Vagina (tissue), 2 donors: ENCODE measurements around the gene SLC17A9. TPM values are rescaled to one million over a fixed set of nuclear protein-coding genes. Genes with fewer than 3 reads are reported as not detected.
"Not testable (repeated sequence)": the region's sequence is repeated elsewhere in the genome, so short reads cannot be mapped to it uniquely, and the experiment has no call there.

Experiments
- DNase-seq, 2 donors: peaks; one replicate each; pipeline ENCODE4 v3.0.0-alpha.2; 2017; ENCODE audit errors: extremely low spot score in 2 of 2
- H3K27ac ChIP-seq: fragments of 200-600 bp; sonication (generic); one replicate; pipeline ENCODE4 v1.5.1; 2019
- H3K27me3 ChIP-seq: fragments of 200-600 bp; sonication (generic); one replicate; pipeline ENCODE4 v1.5.1; 2019
- H3K36me3 ChIP-seq, 2 donors: fragments of 200-600 bp; sonication (generic); one replicate each; pipeline ENCODE4 v1.5.1; 2017 to 2019
- H3K4me1 ChIP-seq: fragments of 200-600 bp; sonication (generic); one replicate; pipeline ENCODE4 v1.5.1; 2019
- H3K4me3 ChIP-seq, 2 donors: fragments of 200-600 bp; sonication (generic); 1 replicate in 1 of 2; 2 replicates in 1 of 2; pipeline ENCODE4 v1.5.1; 2016 to 2019
- H3K9me3 ChIP-seq: fragments of 200-600 bp; sonication (generic); one replicate; pipeline ENCODE4 v1.5.1; 2019
- POLR2A ChIP-seq, 2 donors: fragments of 450-650 bp; IDR thresholded peaks; one replicate each; pipeline ENCODE4 v1.6.1; 2017; ENCODE audit warnings: antibody characterized with exemption in 2 of 2, mild to moderate bottlenecking in 2 of 2, moderate library complexity in 2 of 2
- POLR2AphosphoS5 ChIP-seq, 2 donors: sonication (generic); formaldehyde crosslinking; IDR thresholded peaks; one replicate each; pipeline ENCODE4 v1.9.0; 2017; ENCODE audit warnings: antibody characterized with exemption in 2 of 2, mild to moderate bottlenecking in 2 of 2, low read depth in 1 of 2; ENCODE audit not compliant: insufficient read depth in 1 of 2
- intact Hi-C: fragments of 100-400 bp; cut with DNase I; formaldehyde crosslinking; loops from one replicate; pipeline ENCODE4 v1.15.1; 2023
- total RNA-seq: library from RNA; depleted of rRNA; stranded (reverse); fragments of >200 nt; gene quantifications from one replicate; pipeline ENCODE4 v1.2.3, GENCODE V29; 2016
- TF ChIP-seq, protein P1 (sequence below), 3 experiments: fragments of 450-650 bp in 2 of 3; fragments of 200-600 bp in 1 of 3; sonication (generic) in 1 of 3; IDR thresholded peaks; one replicate each; pipeline ENCODE4 v1.5.1; 2017 to 2019; ENCODE audit warnings: antibody characterized with exemption in 3 of 3, mild to moderate bottlenecking in 2 of 3, moderate library complexity in 2 of 3

The SLC17A9 gene
- total RNA-seq, 1 donor from 2014 or later, result 2.5 TPM

DNA sequence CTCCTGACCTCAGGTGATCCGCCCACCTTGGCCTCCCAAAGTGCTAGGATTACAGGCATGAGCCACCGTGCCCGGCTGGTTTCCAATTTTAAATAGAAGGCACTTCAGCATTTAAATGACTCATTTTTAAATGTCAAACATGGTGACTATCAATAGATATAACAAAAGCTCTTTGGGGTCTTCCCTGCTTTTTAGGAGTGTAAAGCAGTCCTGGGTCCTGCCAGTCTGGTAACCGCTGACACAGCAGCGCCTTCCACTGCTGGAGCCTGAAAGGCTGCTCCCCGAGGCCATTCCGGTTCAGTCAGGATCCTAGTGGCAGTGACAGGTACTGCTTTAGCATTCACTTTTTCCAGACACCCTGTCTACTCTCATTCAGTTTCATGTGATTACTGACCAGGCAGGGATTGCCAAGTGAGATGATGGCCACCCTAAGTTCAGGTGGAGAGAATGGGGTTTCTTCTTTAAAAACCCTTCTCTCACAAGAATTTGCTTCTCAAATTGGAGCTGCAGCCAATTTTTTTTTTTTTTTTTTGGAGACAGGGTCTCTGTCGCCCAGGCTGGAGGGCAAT lies 31.3 kb upstream of the SLC17A9 start:
- H3K4me3 ChIP-seq, result no peak overlapping the region
- DNase-seq, result no peak
- intact Hi-C loops, result no loop called here
- TF ChIP-seq POLR2AphosphoS5 (IDR thresholded peaks at IDR 0.05; ENCODE audit: insufficient read depth in 1 of 2, low read depth in 1 of 2), result peak in 1 of 2 donors; percentile 45
- TF ChIP-seq, protein P1, sequence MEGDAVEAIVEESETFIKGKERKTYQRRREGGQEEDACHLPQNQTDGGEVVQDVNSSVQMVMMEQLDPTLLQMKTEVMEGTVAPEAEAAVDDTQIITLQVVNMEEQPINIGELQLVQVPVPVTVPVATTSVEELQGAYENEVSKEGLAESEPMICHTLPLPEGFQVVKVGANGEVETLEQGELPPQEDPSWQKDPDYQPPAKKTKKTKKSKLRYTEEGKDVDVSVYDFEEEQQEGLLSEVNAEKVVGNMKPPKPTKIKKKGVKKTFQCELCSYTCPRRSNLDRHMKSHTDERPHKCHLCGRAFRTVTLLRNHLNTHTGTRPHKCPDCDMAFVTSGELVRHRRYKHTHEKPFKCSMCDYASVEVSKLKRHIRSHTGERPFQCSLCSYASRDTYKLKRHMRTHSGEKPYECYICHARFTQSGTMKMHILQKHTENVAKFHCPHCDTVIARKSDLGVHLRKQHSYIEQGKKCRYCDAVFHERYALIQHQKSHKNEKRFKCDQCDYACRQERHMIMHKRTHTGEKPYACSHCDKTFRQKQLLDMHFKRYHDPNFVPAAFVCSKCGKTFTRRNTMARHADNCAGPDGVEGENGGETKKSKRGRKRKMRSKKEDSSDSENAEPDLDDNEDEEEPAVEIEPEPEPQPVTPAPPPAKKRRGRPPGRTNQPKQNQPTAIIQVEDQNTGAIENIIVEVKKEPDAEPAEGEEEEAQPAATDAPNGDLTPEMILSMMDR (IDR thresholded peaks at IDR 0.05), result peak in 1 of 3 experiments; percentile 15
- no peak for TF ChIP-seq POLR2A (IDR thresholded peaks at IDR 0.05)
- H3K4me1 ChIP-seq, result peaks cover 91% of the 10 kb centered on the region
- no peaks in the 10 kb centered on the region for H3K36me3 ChIP-seq
- no peak overlapping the region for H3K27ac ChIP-seq
- no peaks in the 10 kb centered on the region for H3K27me3 ChIP-seq
- no peaks in the 10 kb centered on the region for H3K9me3 ChIP-seq

DNA sequence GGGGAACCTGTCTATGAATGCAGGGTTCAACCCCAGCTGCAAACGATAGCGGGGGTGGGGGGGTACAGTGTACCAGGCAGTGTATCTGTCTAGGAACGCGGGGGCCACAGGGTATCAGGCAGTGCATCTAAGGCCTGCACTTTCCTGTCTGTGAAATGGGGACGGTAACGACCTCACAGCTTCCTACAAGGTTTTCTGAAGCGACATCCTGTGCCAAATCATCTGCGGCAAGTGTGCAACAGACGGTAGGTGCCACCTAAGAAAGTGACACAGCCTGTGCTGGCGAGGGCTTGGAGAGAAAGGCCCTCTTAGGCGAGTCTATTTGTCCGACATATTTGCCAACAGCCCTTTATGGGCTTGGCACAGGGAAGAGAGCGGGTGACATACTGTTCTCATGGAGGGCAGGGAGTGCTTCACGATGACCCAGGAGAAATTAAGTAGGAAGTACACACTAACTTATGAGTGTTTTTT lies 30.0 kb upstream of the SLC17A9 start:
- H3K4me3 ChIP-seq, result peak overlapping the region in 1 of 2 donors; percentile 18
- H3K4me1 ChIP-seq, result peaks cover 87% of the 10 kb centered on the region
- H3K9me3 ChIP-seq, result no peaks in the 10 kb centered on the region
- DNase-seq, result no peak
- TF ChIP-seq POLR2A (IDR thresholded peaks at IDR 0.05), result no peak
- no peak for TF ChIP-seq POLR2AphosphoS5 (IDR thresholded peaks at IDR 0.05; ENCODE audit: insufficient read depth in 1 of 2, low read depth in 1 of 2)
- TF ChIP-seq, protein P1 (IDR thresholded peaks at IDR 0.05), result no peak
- intact Hi-C loops, result no loop called here
- H3K27me3 ChIP-seq, result no peaks in the 10 kb centered on the region
- H3K27ac ChIP-seq, result peak overlapping the region; percentile 96
- H3K36me3 ChIP-seq, result no peaks in the 10 kb centered on the region

DNA sequence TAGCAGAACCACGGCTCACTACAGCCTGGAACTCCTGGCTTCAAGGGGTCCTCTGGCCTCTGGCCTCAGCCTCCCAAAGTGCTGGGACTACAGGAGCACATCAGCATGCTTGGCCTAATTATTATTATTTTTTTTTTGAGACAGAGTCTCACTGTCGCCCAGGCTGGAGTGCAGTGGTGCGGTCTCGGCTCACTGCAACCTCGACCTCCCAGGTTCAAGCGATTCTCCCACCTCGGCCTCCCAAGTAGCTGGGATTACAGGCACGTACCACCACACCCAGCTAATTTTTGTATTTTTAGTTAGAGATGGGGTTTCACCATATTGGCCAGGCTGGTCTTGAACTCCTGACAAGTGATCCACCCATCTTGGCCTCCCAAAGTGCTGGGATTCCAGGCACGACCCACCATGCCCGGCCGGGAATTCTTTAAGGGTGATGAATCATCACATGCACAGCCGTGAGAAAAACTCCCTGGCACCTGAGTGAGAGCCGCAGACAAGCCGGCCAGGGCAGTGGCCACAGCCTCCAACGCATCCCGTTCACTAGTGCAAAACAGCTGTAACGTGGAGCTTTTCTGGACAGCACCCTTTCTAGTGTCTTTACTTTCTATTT lies 29.3 kb upstream of the SLC17A9 start:
- intact Hi-C loops, H3K9me3 ChIP-seq, H3K27me3 ChIP-seq, H3K36me3 ChIP-seq, DNase-seq: not testable (repeated sequence)
- Histone ChIP-seq H3K27ac (peak overlapping the region; percentile 96), H3K4me1 (peaks cover 87% of the 10 kb centered on the region), H3K4me3 (peak overlapping the region; percentile 8 to 18)
- TF ChIP-seq POLR2AphosphoS5 (IDR thresholded peaks at IDR 0.05; ENCODE audit: insufficient read depth in 1 of 2, low read depth in 1 of 2), result peak; percentile 38 to 43

DNA sequence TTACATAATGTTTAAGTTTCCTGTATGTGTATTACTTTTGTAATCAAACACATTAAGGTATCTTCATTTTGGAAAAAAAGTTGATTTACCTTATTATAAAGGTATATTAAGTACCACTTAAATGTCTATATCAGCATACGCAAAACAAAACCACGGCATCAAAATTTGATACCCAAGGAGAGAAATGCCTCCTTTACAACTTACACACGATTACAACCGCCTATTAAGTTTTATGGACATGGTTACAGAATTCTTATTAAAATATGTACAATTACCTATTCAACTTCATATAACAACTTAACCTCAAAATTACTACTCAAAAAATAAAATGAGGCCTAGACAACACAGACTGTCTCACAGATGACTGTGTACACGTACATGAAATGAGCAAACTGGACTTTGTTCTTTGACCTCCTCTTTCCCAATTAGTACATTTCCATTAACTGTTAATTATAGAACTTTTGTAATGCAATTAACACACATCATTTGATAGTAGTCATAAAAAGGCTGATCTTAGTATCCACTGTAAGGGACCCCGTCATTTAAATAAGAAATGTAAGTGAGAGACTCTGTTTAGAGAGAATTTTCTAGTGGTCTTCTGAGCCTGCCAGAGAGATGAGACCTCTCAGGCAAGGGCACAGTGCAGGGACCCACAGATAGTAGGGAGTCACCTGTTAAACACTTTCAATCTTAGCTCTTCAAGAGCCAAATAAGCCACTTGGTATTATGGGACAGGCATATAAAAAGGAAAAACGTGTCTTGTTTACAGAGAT lies 28.7 kb upstream of the SLC17A9 start:
- Histone ChIP-seq H3K4me1 (peaks cover 86% of the 10 kb centered on the region), H3K9me3 (no peaks in the 10 kb centered on the region), H3K27ac (peak overlapping the region; percentile 96), H3K27me3 (no peaks in the 10 kb centered on the region), H3K4me3 (peak overlapping the region; percentile 75 to 96), H3K36me3 (no peaks in the 10 kb centered on the region)
- intact Hi-C loops, result no loop called here
- TF ChIP-seq POLR2AphosphoS5 (IDR thresholded peaks at IDR 0.05; ENCODE audit: insufficient read depth in 1 of 2, low read depth in 1 of 2), result no peak
- TF ChIP-seq, protein P1 (IDR thresholded peaks at IDR 0.05), result no peak
- no peak for TF ChIP-seq POLR2A (IDR thresholded peaks at IDR 0.05)
- no peak for DNase-seq

DNA sequence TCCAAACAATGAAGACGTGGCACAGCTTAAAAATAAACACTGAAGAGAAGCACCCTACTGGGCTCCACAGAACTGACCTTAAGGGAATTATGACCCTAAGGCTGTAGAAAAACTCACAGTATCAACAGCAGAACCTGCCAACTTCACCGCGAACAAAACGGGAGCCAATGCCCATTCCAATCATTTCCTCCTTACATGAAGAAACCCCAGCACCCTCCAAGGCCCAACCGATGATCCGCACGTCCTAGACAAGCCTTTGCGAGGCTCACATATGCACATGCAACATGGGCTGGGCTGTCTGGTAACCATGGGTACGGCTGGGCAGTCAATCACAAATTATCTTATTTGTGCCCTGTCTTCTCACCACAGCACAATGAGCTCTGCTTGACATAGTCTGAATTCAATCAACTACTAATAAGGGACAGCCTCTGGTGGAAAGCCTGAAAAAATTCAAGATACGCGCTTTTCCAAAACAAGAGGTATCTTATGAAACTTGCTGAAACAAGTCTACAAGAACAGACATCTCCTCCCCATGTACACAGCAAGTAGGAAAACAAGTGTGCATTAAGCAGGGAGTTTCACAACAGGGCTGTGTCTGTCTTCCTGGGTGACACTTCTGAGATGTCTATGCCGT lies 27.9 kb upstream of the SLC17A9 start:
- Histone ChIP-seq H3K27ac (peak overlapping the region; percentile 96), H3K36me3 (no peaks in the 10 kb centered on the region), H3K4me3 (peak overlapping the region; percentile 75 to 96), H3K4me1 (peaks cover 83% of the 10 kb centered on the region), H3K27me3 (no peaks in the 10 kb centered on the region), H3K9me3 (no peaks in the 10 kb centered on the region)
- intact Hi-C loops, result no loop called here
- no peak for DNase-seq
- TF ChIP-seq POLR2A (IDR thresholded peaks at IDR 0.05) (no peak), POLR2AphosphoS5 (IDR thresholded peaks at IDR 0.05; ENCODE audit: insufficient read depth in 1 of 2, low read depth in 1 of 2) (peak in 1 of 2 donors; percentile 25)
